DMS114 treated with DMSO at 0.1 percent for 48 hours (cell line): ENCODE results near the gene KIF16B.

Experiments
- DNase-seq: peaks from one replicate; lab custom pipeline; 2025; ENCODE audit not compliant: unreplicated experiment; lab: John Stamatoyannopoulos, UW

KIF16B gene

GRCh38 chr20:16222859-16223411, 350.3 kb downstream of the KIF16B start:
- DNase-seq, result no peak
